ENCODE results near the gene SAMD1. TPM values are rescaled to one million over a fixed set of nuclear protein-coding genes. Genes with fewer than 3 reads are reported as not detected.

The SAMD1 gene
- total RNA-seq, 1 experiment from 2014 or later, result 88.1 TPM

DNA sequence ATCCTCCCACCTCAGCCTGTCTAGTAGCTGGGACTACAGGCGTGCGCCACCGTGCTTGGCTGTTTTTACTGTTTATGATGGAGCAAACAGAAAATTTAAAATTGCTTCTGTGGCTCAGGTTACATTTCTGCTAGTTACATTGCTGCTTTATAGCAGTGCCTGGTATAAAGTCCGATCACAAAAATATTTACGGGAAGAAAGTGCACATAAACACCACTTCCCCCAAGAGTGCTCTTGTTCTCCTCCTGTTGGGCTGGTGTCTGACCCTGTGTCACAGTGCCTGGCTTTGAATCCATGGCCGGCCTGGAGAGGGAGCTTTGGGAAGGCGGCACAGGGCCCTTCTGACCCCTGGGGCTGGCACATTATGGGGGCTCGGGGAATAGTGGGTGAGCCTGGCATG is 15.1 kb upstream of the SAMD1 start:
- Histone ChIP-seq H3K36me3 (peaks cover 53% of the 10 kb centered on the region), H3K27ac (no peak overlapping the region)

DNA sequence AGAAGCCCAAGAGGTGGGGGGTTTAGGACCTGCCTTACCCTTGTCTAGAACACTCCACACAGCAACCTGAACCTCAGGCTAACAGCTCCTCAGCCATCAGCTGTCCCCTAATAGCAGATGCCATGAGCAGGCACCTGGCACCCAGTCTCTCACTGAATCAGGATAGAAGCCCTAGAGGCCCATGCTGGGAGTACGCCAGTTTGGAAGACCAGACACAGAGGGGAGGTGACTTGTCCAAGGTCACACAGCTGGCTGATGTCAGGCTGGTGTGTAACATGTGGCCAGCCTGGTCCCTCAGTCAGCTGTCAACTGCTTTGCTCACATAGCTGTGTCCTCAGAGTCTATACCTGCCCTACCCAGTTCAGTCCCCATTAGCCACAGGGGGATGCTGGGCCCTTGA is 12.8 kb upstream of the SAMD1 start:
- H3K36me3 ChIP-seq, result peaks cover 61% of the 10 kb centered on the region

More for the DNA sequence above, 15.1 kb upstream of the SAMD1 start:
- no peaks in the 10 kb centered on the region for H3K4me1 ChIP-seq
- no peaks in the 10 kb centered on the region for H3K27me3 ChIP-seq
- H3K4me3 ChIP-seq, result no peak overlapping the region
- no peak for DNase-seq
- no peaks in the 10 kb centered on the region for H3K9me3 ChIP-seq (replicated peaks)

DNA sequence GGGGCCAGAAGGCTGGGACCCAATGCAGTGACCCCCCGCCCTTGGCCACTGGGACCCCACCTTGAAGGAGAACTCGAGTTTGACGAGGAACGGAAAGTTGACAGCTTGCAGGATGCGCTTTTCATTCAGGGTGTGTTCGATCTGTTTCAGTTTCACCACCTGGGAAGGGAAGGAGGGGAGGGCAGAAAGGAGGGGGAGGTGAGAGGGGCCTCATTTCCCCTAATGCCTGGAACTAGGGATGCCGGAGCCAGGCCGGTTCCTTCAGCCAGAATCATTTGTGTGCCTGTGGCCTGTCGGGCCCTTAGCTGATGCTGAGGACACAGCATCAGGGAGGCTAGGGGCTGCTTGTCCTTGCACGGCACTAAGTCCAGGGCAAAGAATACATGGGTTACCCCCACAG is 12.2 kb upstream of the SAMD1 start:
- Histone ChIP-seq H3K27ac (no peak overlapping the region), H3K4me3 (no peak overlapping the region), H3K27me3 (no peaks in the 10 kb centered on the region), H3K9me3 (replicated peaks) (no peaks in the 10 kb centered on the region), H3K36me3 (peaks cover 61% of the 10 kb centered on the region), H3K4me1 (no peaks in the 10 kb centered on the region)
- no peak for DNase-seq

More for the DNA sequence above, 12.8 kb upstream of the SAMD1 start:
- H3K27ac ChIP-seq, result no peak overlapping the region
- H3K4me3 ChIP-seq, result no peak overlapping the region
- no peaks in the 10 kb centered on the region for H3K9me3 ChIP-seq (replicated peaks)
- H3K4me1 ChIP-seq, result no peaks in the 10 kb centered on the region
- DNase-seq, result no peak
- no peaks in the 10 kb centered on the region for H3K27me3 ChIP-seq

DNA sequence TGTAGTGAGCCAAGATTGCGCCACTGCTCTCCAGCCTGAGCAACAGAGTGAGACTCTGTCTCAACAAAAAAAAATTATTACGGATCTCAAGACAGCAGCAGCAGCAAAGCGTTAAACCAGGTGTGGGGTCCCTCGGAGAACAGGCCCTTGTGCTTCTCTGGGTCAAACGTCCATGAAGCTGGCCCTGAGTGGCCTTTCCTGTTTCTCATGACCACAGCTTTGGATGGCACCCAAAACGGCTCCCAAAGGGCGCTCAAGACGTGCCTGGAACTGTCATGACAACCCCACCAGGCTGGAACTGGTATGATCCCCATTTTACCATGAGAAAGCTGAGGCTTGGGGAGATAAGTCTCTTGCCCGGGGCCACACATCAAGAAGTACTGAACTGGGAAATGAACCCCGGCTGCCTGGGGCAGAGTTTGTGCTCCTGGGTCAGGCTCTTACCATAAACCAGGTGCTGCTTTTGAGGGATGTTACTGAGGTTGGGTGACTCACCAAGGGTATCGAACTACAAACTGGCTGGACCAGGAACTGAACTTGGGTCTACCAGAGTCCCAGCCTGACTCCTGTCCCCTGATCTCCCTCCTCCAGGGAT is 11.6 kb upstream of the SAMD1 start:
- Histone ChIP-seq H3K9me3 (replicated peaks) (no peaks in the 10 kb centered on the region), H3K27me3 (no peaks in the 10 kb centered on the region), H3K36me3 (peaks cover 66% of the 10 kb centered on the region), H3K4me3 (no peak overlapping the region), H3K27ac (no peak overlapping the region), H3K4me1 (no peaks in the 10 kb centered on the region)
- DNase-seq, result no peak

DNA sequence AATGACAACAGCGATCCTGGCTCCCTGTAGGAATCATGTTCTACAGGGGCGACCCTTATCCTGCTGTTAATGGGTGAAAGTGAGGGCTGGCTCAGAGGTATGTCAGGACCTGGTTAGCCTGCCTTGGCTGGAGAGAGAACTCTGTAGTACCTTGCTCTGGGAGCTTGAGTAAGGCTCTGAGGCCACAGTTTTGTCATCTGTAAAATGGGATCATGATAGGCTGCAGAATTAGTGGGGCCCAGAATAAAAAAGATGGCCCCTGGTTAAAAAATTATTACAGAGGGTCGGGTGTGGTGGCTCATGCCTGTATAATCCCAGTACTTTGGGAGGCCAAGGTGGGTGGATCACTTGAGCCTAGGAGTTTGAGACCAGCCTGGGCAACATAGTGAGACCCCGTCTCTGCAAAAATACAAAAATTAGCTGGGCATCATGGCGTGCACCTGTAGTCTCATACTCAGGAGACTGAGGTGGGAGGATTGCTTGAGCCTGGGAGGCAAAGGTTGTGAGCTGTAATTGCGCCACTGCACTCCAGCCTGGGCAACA is 10.5 kb upstream of the SAMD1 start:
- H3K27me3 ChIP-seq, result no peaks in the 10 kb centered on the region
- H3K9me3 ChIP-seq (replicated peaks), result no peaks in the 10 kb centered on the region
- no peak overlapping the region for H3K27ac ChIP-seq
- DNase-seq, result no peak
- H3K36me3 ChIP-seq, result peaks cover 69% of the 10 kb centered on the region
- no peak overlapping the region for H3K4me3 ChIP-seq
- no peaks in the 10 kb centered on the region for H3K4me1 ChIP-seq

DNA sequence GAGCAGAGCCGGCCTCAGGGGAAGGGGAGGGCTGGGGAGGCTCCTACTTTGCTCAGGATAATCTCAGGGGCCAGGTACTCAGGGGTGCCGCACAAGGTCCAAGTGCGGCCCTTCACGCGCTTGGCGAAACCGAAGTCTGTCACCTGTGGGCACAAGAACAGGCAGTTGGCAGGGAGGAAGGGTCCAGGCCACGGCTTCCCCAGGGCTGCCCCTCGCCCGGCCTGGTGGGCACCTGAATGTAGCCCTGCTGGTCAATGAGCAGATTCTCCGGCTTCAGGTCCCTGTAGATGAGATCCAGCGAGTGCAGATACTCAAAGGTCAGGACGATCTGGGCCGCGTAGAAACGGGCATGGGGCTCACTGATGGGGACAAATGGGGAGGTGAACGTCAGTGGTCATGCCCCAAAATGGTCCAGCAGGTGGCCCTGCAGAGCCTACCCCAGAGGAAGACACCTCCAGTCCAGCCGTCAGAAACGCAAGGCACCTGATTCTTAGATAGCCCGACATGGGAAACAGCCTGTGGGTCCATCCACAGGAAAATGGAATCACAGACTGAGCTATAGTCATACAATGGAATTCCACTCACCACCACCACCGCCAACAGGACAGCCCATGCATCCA is 7.1 kb upstream of the SAMD1 start:
- no peaks in the 10 kb centered on the region for H3K4me1 ChIP-seq
- no peak overlapping the region for H3K4me3 ChIP-seq
- no peaks in the 10 kb centered on the region for H3K27me3 ChIP-seq
- peaks cover 14% of the 10 kb centered on the region for H3K9me3 ChIP-seq (replicated peaks)
- no peak for DNase-seq
- H3K27ac ChIP-seq, result no peak overlapping the region
- peaks cover 48% of the 10 kb centered on the region for H3K36me3 ChIP-seq

DNA sequence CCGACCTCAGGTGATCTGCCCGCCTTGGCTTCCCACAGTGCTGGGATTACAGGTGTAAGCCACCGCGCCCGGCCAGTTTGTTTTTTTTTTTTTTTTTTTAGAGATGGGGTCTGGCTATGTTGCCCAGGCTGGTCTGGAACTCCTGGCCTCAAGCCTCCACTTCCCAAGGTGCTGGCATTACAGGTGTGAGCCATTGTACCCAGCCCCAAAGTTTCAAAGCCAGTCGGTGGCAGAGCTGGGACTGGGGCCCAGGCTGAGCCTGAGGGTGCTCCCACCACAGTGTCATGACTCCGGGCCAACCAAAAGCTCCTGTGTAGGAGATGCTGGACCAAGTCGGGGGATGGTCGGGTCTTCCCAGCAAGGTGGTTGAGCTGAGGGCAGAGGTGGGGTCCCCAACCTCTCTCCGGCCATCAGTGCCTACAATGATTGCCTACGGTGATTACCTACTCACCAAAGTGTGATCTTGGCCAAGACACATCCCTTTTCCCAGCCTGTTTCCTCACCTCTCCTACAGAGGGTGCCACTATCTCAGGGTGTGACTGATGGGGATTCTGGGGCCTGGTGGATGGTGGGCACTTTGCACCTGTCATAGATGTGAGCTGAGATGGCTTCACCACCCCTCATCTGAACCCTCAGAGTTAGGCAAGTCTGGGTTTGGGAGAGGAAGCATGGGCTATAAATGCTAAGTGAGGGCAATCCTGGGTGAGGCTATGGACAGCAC is 5.9 kb upstream of the SAMD1 start:
- peaks cover 14% of the 10 kb centered on the region for H3K9me3 ChIP-seq (replicated peaks)
- no peak overlapping the region for H3K27ac ChIP-seq
- no peaks in the 10 kb centered on the region for H3K27me3 ChIP-seq
- no peak overlapping the region for H3K4me3 ChIP-seq
- H3K4me1 ChIP-seq, result no peaks in the 10 kb centered on the region
- DNase-seq, result no peak
- peaks cover 40% of the 10 kb centered on the region for H3K36me3 ChIP-seq

DNA sequence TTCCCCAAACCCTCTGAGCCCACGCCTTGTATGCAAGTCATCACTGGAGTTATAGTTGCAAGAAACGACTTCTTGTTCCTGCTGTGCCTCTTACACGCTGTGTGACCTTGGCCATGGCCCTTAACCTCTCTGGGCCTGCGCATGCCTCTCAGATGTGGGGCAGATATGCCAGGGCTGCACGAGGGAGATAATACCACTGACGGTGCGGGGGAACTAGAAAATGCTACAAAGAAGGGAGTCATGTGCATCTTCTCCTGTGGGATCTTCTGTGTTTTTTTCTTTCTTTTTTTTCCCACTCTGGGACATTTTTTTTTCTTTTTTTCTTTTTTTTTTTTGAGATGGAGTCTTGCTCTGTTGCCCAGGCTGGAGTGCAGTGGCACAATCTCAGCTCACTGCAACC is 4.3 kb upstream of the SAMD1 start:
- DNase-seq, result no peak
- Histone ChIP-seq H3K27ac (no peak overlapping the region), H3K36me3 (peaks cover 24% of the 10 kb centered on the region), H3K4me3 (no peak overlapping the region), H3K9me3 (replicated peaks) (peaks cover 14% of the 10 kb centered on the region), H3K4me1 (no peaks in the 10 kb centered on the region), H3K27me3 (no peaks in the 10 kb centered on the region)

DNA sequence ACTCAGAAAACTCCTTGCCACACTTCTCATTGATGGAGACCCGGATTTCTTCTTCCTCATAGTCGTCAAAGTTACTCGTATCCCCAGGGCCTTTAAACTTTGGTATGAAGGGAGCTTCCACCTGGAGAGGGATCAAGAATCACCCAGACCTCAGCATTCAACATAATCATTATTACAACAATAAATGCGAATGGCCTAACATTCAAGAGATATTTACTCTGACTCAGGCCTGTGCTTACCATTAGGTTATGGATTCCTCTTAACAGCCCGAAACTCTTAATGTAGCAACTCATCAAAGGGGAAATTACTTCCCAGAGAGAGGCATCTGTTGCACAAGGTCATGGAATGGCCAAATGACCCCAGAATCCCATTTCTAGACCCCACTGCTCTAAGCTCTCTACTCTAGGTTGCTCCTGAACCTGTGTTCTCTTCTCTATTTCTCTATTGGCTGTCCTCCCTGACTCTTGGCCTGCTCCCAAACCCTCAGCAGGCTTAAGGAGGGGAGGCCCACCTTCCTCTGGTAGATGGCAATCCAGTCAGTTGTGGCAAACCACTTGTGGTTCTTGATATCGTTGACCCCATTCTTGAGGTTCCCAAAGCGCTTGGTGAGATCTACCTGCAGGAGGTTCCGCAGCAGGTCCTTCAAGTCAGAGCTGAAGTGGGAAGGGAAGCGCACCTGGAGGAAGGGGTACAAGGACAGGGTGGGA is 2.7 kb upstream of the SAMD1 start:
- peaks cover 14% of the 10 kb centered on the region for H3K9me3 ChIP-seq (replicated peaks)
- H3K4me3 ChIP-seq, result no peak overlapping the region
- peaks cover 33% of the 10 kb centered on the region for H3K36me3 ChIP-seq
- H3K27ac ChIP-seq, result no peak overlapping the region
- H3K4me1 ChIP-seq, result no peaks in the 10 kb centered on the region
- no peaks in the 10 kb centered on the region for H3K27me3 ChIP-seq
- no peak for DNase-seq

DNA sequence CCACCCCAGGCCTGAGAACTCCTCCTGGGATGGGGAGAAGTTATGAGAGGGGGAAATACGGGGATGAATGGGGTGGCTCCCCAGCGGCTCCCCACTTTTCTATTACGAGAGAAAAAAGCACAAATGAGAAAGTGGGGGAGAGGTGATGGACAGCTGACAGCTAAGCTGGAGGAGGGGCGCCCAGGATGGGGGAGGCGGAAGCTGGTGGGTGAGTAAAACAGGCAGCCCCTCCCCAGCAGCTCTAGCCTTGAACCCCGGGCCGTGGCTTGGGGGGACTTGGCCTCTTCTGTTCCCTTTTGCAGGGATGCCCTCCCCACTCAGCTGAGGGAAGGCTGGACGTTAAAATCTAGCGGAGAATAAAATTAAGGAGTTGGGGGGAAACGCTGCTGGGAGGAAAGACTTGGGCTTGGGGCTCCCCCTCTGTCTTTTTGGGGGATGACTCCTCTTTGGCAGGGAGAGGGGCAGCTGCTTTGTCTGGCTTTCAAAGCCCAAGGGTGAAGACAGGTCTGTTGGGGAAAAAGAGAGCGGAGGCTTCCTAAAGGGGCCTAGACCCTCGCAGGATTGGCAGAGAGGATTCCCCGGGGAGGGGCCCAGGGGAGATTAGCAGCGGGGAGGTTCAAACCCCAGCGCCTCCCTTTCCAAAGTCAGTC is 1.4 kb upstream of the SAMD1 start:
- Histone ChIP-seq H3K27ac (peak overlapping the region; percentile 49; the same call in 1 of the 2 replicates), H3K9me3 (replicated peaks) (peaks cover 14% of the 10 kb centered on the region), H3K4me1 (no peaks in the 10 kb centered on the region), H3K36me3 (peaks cover 31% of the 10 kb centered on the region), H3K4me3 (peak overlapping the region; percentile 77), H3K27me3 (no peaks in the 10 kb centered on the region)
- DNase-seq, result peak; percentile 67 to 75

DNA sequence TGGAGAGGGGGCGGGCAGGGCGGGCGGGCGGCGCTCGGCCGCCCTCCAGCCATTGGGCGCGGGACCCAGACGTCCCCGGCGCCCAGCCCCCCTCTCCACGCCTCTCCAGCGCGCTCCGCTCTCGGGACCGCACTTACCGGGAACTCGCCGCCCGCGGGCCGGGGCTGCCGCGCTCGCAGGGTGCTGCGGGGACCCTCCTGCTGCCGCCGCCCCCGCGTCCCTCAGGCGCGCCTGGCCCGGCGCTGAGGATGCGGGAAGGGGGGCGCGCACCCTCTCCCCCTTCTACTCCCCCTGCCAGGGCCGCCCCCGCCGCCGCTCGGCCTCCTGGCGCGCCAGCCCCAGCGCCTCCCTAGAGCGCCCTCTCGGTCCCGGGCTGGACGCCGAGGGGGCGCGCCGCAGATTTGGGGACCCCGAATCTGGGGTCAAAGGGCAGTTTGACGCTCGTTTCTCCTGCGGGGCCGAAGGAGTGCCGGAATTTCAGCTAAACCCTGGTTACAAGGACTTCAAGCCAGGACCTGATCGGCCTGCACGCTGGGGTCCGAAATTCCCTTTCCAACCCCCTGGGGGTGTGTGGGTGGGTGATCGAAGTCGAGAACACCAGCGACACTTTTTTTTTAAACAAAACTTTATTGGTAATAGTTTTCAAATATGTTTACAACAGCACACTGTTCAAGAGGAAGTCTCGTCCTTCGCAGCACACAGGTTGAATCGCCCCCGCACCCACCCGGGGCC is 696 bp upstream of the SAMD1 start:
- Histone ChIP-seq H3K27me3 (no peaks in the 10 kb centered on the region), H3K36me3 (peaks cover 26% of the 10 kb centered on the region), H3K4me1 (no peaks in the 10 kb centered on the region), H3K27ac (peak overlapping the region; percentile 49), H3K4me3 (peak overlapping the region; percentile 77), H3K9me3 (replicated peaks) (peaks cover 14% of the 10 kb centered on the region)
- peak; percentile 84 to 87 for DNase-seq

DNA sequence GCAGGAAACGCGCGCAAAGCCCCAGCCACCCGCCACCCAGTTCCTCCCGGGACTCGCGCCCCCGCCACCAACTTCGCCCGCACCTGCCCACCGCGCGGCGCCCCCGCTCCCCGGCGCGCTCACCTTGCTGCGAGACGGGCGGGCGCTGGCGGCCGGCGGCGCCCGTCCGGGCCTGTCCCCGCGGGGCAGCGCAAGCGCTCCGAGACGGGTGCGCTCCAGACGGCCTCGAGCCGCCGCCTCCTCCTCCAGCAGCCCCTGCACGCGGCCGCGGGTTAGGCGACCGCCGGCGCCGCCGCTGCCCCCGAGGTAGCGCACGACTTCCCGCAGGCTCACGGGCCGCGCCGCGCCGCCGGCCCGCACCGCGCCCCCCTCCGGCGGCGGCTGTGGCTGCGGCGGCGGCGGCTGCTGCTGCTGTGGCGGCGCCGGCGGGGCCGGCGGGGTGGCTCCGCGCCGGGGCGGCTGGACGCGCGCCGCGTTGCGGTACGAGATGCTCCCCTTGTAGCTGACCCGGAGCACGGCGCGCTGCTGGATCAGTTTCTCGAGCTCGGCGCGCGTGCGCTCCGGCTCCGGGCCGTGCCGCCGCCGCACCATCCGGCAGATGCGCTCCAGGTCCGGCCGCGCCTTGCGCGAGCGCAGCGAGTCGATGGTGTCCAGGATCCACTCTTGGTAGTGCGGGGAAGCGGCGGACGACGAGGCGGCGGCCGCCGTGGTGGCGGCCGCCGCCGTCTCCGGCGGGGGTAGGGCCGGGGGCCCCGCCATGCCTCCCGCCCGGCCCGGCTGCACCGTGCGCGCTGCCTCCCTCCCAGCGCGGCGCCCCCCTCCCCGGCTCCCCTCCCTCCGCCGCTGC is 666 bp downstream of the SAMD1 start:
- peak; percentile 61 to 71 for DNase-seq
- H3K4me1 ChIP-seq, result no peaks in the 10 kb centered on the region
- peaks cover 14% of the 10 kb centered on the region for H3K9me3 ChIP-seq (replicated peaks)
- peaks cover 24% of the 10 kb centered on the region for H3K36me3 ChIP-seq
- H3K4me3 ChIP-seq, result peak overlapping the region; percentile 74
- H3K27ac ChIP-seq, result no peak overlapping the region
- H3K27me3 ChIP-seq, result no peaks in the 10 kb centered on the region

DNA sequence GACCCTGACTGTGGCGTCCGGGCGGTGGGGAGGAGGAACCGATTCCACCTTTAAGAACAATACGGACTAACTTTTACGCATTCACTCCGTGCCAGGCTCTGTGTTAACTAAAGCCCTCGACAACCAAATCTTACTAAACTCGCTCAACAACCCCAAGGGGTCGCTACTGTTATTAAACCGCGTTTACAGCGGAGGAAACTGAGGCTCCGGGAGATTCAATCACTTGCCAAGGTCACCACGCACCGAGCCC is 1.2 kb downstream of the SAMD1 start:
- Histone ChIP-seq H3K4me3 (no peak overlapping the region), H3K27me3 (no peaks in the 10 kb centered on the region), H3K4me1 (no peaks in the 10 kb centered on the region), H3K9me3 (replicated peaks) (peaks cover 13% of the 10 kb centered on the region), H3K27ac (no peak overlapping the region), H3K36me3 (peaks cover 22% of the 10 kb centered on the region)
- DNase-seq, result no peak

Data from SJCRH30 (cell line).